ENCODE results near the gene PRG3. TPM values are rescaled to one million over a fixed set of nuclear protein-coding genes. Genes with fewer than 3 reads are reported as not detected.
A peak's percentile ranks its signal among the peaks of the same experiment; 100 is the strongest.

Gene PRG3
- total and polyA plus RNA-seq, 2 donors from 2014 or later = not detected

DNA sequence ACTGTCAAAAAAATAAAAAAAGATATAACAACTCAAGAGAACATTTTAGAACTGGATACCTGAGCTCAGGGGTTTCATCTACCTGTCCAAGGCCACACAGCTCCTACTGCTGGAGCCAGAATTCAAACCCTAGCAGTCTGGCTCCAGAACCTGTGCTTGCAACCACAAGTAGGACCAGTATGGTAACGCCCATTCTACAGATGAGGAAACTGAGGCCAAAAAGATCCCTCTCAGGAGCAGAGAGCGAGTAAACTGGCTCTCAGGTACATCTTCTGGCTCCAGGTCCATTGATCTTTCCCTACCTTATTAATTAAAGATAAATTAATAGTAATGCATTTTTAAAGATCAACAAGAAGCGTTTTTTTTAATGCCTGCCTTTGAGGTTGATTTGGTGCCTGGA is 23.6 kb downstream of the PRG3 start:
- no peak for FAIRE-seq
- TF ChIP-seq, protein P1, sequence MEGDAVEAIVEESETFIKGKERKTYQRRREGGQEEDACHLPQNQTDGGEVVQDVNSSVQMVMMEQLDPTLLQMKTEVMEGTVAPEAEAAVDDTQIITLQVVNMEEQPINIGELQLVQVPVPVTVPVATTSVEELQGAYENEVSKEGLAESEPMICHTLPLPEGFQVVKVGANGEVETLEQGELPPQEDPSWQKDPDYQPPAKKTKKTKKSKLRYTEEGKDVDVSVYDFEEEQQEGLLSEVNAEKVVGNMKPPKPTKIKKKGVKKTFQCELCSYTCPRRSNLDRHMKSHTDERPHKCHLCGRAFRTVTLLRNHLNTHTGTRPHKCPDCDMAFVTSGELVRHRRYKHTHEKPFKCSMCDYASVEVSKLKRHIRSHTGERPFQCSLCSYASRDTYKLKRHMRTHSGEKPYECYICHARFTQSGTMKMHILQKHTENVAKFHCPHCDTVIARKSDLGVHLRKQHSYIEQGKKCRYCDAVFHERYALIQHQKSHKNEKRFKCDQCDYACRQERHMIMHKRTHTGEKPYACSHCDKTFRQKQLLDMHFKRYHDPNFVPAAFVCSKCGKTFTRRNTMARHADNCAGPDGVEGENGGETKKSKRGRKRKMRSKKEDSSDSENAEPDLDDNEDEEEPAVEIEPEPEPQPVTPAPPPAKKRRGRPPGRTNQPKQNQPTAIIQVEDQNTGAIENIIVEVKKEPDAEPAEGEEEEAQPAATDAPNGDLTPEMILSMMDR (IDR thresholded peaks at IDR 0.05; ENCODE audit: borderline replicate concordance, extremely low read depth, insufficient read depth) = no peak
- no peak overlapping the region for H3K27ac ChIP-seq (ENCODE audit: low read depth in 2 of 2, low read length in 2 of 2)

DNA sequence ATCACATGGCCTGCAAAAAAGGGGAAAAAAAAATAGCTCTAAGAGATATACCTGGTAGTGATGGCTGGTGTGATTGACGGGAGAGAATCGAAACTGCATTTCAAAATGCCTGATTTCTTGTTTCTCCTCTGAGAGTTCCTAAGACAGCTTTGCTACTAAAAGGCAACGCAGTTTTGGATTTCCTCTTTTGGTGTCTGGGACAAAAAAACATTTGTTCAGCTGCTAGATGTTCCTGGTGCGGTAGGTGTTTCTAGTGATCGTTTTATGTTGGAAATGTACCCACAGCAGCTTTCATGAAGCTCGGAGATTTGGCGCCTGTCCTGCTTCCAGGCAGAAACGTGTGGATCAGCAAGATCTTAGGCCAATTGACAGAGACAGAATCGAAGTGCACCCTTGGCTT is 24.7 kb downstream of the PRG3 start:
- Histone ChIP-seq H3K27me3 (ENCODE audit: control insufficient read depth, insufficient read depth, low read length) (no peaks in the 10 kb centered on the region), H3K9ac (ENCODE audit: low read length in 3 of 3) (no peak overlapping the region), H3K9me3 (ENCODE audit: control insufficient read depth in 2 of 3, insufficient read depth in 1 of 3, low read length in 3 of 3) (no peaks in the 10 kb centered on the region), H3K4me3 (ENCODE audit: low read length in 3 of 3) (no peak overlapping the region), H3K27ac (ENCODE audit: low read depth in 2 of 2, low read length in 2 of 2) (no peak overlapping the region), H3K4me1 (ENCODE audit: control insufficient read depth in 2 of 3, insufficient read depth in 2 of 3, low read depth in 1 of 3, low read length in 3 of 3) (no peaks in the 10 kb centered on the region), H3K36me3 (ENCODE audit: control insufficient read depth in 2 of 3, insufficient read depth in 3 of 3, low read length in 3 of 3) (no peaks in the 10 kb centered on the region)
- intact Hi-C loops (cut with DNase I) = no loop called here
- FAIRE-seq (no peak), DNase-seq (no peak)
- TF ChIP-seq, protein P1 (IDR thresholded peaks at IDR 0.05; ENCODE audit: borderline replicate concordance, extremely low read depth, insufficient read depth) = no peak

More for the DNA sequence above, 23.6 kb downstream of the PRG3 start:
- Histone ChIP-seq H3K9ac (ENCODE audit: low read length in 3 of 3) (no peak overlapping the region), H3K36me3 (ENCODE audit: control insufficient read depth in 2 of 3, insufficient read depth in 3 of 3, low read length in 3 of 3) (no peaks in the 10 kb centered on the region), H3K9me3 (ENCODE audit: control insufficient read depth in 2 of 3, insufficient read depth in 1 of 3, low read length in 3 of 3) (no peaks in the 10 kb centered on the region), H3K27me3 (ENCODE audit: control insufficient read depth, insufficient read depth, low read length) (no peaks in the 10 kb centered on the region), H3K4me3 (ENCODE audit: low read length in 3 of 3) (no peak overlapping the region), H3K4me1 (ENCODE audit: control insufficient read depth in 2 of 3, insufficient read depth in 2 of 3, low read depth in 1 of 3, low read length in 3 of 3) (no peaks in the 10 kb centered on the region)
- intact Hi-C loops (cut with DNase I) = no loop called here
- no peak for DNase-seq

DNA sequence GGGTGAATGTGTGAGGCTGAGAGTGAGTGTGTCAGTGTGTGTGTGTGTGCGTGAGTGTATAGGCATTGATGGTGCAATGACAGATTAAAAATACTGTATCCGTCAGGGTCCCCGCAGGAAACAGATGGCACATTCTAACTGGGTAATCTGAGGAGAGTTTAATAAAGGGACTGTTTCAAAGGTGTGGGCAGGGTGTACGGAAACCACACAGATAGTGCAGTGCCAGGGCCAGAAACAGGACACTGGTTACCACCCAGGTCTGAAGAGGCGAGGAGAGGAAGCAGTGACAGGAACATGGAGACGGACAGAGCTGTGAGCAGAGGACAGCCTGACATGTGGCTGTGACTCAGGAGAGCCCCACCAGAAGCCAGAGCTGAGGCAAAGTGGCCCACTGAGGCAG is 26.3 kb downstream of the PRG3 start:
- Histone ChIP-seq H3K9ac (ENCODE audit: low read length in 3 of 3) (no peak overlapping the region), H3K4me1 (ENCODE audit: control insufficient read depth in 2 of 3, insufficient read depth in 2 of 3, low read depth in 1 of 3, low read length in 3 of 3) (no peaks in the 10 kb centered on the region), H3K27ac (ENCODE audit: low read depth in 2 of 2, low read length in 2 of 2) (no peak overlapping the region), H3K4me3 (ENCODE audit: low read length in 3 of 3) (no peak overlapping the region), H3K27me3 (ENCODE audit: control insufficient read depth, insufficient read depth, low read length) (no peaks in the 10 kb centered on the region), H3K36me3 (ENCODE audit: control insufficient read depth in 2 of 3, insufficient read depth in 3 of 3, low read length in 3 of 3) (no peaks in the 10 kb centered on the region), H3K9me3 (ENCODE audit: control insufficient read depth in 2 of 3, insufficient read depth in 1 of 3, low read length in 3 of 3) (no peaks in the 10 kb centered on the region)
- TF ChIP-seq, protein P1 (IDR thresholded peaks at IDR 0.05; ENCODE audit: borderline replicate concordance, extremely low read depth, insufficient read depth) = no peak
- intact Hi-C loops (cut with DNase I) = no loop called here
- FAIRE-seq (no peak), DNase-seq (no peak)

DNA sequence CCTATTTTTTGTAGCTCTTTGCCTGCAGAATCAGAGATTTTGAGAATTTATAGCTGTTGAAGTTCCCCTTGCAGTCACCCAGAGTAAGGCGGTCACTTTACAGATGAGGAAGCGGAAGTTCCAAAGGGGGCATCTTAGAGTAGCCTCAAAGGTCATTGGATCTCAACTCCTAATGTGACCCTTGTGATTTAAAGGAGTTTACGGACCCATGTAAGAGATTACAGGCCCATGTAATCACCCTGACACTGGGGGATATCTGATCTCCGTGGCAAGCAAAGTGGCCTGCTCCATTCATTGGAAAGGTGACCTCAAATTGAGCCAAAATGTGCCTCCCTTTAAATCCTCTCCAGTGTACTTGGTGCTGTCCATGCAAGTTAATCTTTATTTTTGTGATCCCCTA is 27.1 kb downstream of the PRG3 start:
- DNase-seq (peak in 2 of 5 donors; percentile 35 to 36), FAIRE-seq (no peak)
- Histone ChIP-seq H3K36me3 (ENCODE audit: control insufficient read depth in 2 of 3, insufficient read depth in 3 of 3, low read length in 3 of 3) (no peaks in the 10 kb centered on the region), H3K9ac (ENCODE audit: low read length in 3 of 3) (no peak overlapping the region), H3K4me3 (ENCODE audit: low read length in 3 of 3) (no peak overlapping the region), H3K4me1 (ENCODE audit: control insufficient read depth in 2 of 3, insufficient read depth in 2 of 3, low read depth in 1 of 3, low read length in 3 of 3) (no peaks in the 10 kb centered on the region), H3K27me3 (ENCODE audit: control insufficient read depth, insufficient read depth, low read length) (no peaks in the 10 kb centered on the region), H3K27ac (ENCODE audit: low read depth in 2 of 2, low read length in 2 of 2) (no peak overlapping the region), H3K9me3 (ENCODE audit: control insufficient read depth in 2 of 3, insufficient read depth in 1 of 3, low read length in 3 of 3) (no peaks in the 10 kb centered on the region)
- intact Hi-C loops (cut with DNase I) = no loop called here
- TF ChIP-seq, protein P1 (IDR thresholded peaks at IDR 0.05; ENCODE audit: borderline replicate concordance, extremely low read depth, insufficient read depth) = no peak

Measured in kidney (tissue), 14 donors.